Mesodermal cell (in vitro differentiated cells): ENCODE measurements around the gene BCAS1.
"Not testable (repeated sequence)": the region's sequence is repeated elsewhere in the genome, so short reads cannot be mapped to it uniquely, and the experiment has no call there.

Experiments used
- H3K27ac ChIP-seq: 2 replicates; pipeline ENCODE4 v1.7.0; 2013; ENCODE audit warnings: mild to moderate bottlenecking, low read depth, low read length, moderate library complexity; ENCODE audit not compliant: severe bottlenecking
- H3K36me3 ChIP-seq: 2 replicates; pipeline ENCODE4 v1.7.1; 2013; ENCODE audit warnings: mild to moderate bottlenecking, low read length, moderate library complexity; ENCODE audit not compliant: control insufficient read depth, insufficient read depth
- H3K4me1 ChIP-seq: one replicate; pipeline ENCODE4 v1.7.1; 2013; ENCODE audit warnings: mild to moderate bottlenecking, low read length; ENCODE audit not compliant: insufficient read depth, control insufficient read depth, poor library complexity, severe bottlenecking
- H3K4me3 ChIP-seq: 2 replicates; pipeline ENCODE4 v1.7.0; 2013; ENCODE audit warnings: low read length, control low read depth, mild to moderate bottlenecking; ENCODE audit not compliant: insufficient read depth, poor library complexity, severe bottlenecking; ENCODE audit errors: extremely low read depth
- H3K9me3 ChIP-seq: 2 replicates; pipeline ENCODE4 v1.7.1; 2013; ENCODE audit warnings: mild to moderate bottlenecking, low read length, moderate library complexity; ENCODE audit not compliant: control insufficient read depth
- WGBS, 2 experiments: methylation state at CpG; one replicate each; pipeline ENCODE4 v1.1.5; 2013; ENCODE audit warnings: missing lambda C conversion rate in 2 of 2; ENCODE audit not compliant: insufficient coverage in 2 of 2; 5-methylcytosine and 5-hydroxymethylcytosine counted together

BCAS1 gene

DNA sequence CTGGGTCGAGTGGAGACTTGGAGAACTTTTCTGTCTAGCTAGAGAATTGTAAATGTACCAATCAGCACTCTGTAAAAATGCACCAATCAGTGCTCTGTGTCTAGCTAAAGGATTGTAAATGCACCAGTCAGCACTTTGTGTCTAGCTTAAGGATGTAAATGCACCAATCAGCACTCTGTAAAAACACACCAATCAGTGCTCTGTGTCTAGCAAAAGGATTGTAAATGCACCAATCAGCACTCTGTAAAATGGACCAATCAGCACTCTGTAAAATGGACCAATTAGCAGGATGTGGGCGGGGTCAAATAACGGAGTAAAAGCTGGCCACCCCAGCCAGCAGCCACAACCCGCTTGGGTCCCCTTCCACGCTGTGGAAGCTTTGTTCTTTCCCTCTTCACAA, 96.5 kb downstream of the BCAS1 start:
- H3K36me3 ChIP-seq, H3K4me1 ChIP-seq, H3K9me3 ChIP-seq, H3K4me3 ChIP-seq, H3K27ac ChIP-seq: not testable (repeated sequence)
- 63 to 89% methylated on average over 3 to 4 of the region's 5 CpGs for WGBS, 2 experiments

DNA sequence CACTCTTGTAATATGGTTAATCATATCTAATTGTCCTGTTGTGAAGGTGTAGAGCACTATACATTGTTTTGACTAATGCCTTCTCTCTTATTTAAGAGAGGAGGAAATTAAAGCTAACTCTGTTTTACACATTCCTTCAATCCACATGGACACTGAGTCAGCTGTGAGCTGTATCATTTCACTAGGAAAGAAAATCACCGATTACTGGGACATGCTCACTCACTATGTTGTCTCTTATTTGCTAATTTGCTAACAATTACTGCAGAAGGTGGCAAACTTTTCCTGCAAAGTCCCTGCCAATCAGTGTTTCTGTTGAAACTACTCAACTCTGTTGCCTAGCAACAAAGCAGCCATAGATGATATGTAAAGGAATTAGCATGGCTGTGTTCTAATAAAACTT, 98.2 kb downstream of the BCAS1 start:
- WGBS, 2 experiments: no CpG with 5 or more reads among the region's 1 CpG
- H3K9me3 ChIP-seq: peaks cover 6% of the 10 kb centered on the region
- no peaks in the 10 kb centered on the region for H3K36me3 ChIP-seq
- no peak overlapping the region for H3K4me3 ChIP-seq
- H3K4me1 ChIP-seq: no peaks in the 10 kb centered on the region
- no peak overlapping the region for H3K27ac ChIP-seq

DNA sequence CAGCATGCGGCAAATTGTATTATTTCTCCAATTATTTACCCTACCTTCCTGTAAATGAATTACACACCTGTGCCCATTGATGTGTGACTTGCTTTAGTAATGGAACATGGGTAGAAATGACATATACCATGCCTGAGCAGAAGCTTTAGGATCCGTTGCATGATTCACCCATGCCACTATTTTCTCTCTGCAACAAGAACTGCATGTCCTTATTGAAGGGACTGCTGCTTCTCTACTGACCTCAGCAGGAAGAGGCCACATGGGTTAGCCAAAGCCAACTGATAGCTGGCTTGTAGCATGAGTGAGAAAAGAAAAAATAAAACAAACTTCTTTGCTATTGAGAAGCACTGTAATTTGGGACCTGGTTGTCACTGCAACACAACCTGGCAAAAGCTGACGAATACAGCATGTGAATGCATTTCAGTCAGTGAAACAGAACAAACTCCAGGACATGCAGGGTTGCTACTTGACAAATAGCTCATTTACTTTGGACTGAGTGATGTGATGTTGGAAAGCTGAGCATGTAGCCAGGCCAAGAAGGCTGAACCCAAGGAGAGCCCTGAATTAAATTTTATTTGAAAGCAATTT, 99.2 kb downstream of the BCAS1 start:
- 88 to 100% methylated on average over 1 of the region's 3 CpGs for WGBS, 2 experiments
- H3K27ac ChIP-seq: no peak overlapping the region
- no peaks in the 10 kb centered on the region for H3K9me3 ChIP-seq

DNA sequence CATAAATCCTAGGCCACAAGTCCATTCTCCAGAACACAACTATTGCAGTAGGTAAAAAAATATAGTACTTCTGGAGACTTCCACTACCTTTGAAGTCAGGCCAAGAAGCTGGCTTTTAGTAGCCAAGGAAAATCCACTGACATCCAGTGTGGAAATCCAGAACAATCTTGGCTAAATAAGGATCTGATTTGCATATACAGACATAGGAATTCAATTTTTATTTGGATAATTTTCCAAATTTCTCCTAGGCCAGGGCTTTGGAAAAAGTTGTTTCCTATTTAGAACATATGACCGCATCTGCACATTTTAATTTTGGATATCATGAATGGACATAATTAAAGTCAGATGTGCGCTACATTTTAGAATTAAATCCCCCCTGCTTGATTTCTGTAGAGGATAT, 100.2 kb downstream of the BCAS1 start:
- H3K27ac ChIP-seq: no peak overlapping the region
- no peaks in the 10 kb centered on the region for H3K36me3 ChIP-seq
- H3K9me3 ChIP-seq: no peaks in the 10 kb centered on the region
- no peak overlapping the region for H3K4me3 ChIP-seq
- no CpG with 5 or more reads among the region's 2 CpGs for WGBS, 2 experiments
- no peaks in the 10 kb centered on the region for H3K4me1 ChIP-seq

More for the DNA sequence above, 99.2 kb downstream of the BCAS1 start:
- Histone ChIP-seq H3K36me3 (no peaks in the 10 kb centered on the region), H3K4me1 (no peaks in the 10 kb centered on the region), H3K4me3 (no peak overlapping the region)

DNA sequence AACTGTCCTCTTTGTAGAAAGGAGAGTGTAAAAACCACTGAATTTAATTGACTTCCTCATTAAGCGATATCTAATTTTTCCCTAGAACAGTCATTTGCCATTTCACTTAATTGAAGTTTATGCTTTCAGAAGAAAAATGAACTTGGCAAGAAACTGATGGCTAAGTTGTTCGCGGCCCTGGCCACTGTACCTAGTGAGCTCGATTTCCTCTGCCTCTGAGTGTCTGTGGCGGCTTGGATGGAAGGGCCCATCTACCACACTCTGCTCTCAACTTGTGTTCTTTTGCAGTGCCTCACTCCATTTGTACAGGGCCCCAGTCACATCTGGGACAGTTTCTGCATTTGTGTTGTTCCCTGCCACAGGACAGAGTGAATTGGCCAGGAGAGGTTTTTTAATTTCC, 102.9 kb downstream of the BCAS1 start:
- no peaks in the 10 kb centered on the region for H3K9me3 ChIP-seq
- no peaks in the 10 kb centered on the region for H3K36me3 ChIP-seq
- H3K4me1 ChIP-seq: no peaks in the 10 kb centered on the region
- 94 to 95% methylated on average over 4 of the region's 5 CpGs for WGBS, 2 experiments
- no peak overlapping the region for H3K4me3 ChIP-seq
- H3K27ac ChIP-seq: no peak overlapping the region

DNA sequence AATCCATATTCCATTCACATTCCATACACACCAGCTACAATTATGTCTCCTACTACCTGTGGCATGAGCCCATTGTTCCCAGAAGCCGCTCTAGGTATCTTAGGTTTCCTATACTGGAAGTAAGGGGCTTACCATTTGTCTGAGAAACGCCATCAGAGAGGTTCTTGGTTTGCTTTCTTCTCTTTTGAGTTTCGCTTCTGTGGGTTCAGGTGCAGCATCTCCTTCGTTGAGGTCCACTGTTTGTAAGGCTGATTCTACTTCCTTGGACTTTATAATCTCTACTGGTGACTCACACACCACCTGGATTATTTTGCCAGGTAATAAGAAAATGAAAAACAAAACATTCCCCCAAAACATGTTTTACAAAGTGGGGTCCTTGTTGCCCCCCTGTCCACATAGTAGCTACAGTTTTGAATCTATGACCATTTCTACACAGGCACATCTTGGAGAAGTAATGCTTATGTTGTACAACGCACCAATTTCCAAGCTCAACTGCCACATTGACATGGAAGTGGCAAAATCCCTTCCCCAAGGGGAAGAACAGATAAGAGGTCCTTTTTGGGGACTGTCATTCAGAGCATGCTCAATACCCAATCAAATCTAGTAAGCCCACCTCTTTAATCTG, 103.5 kb downstream of the BCAS1 start:
- WGBS, 2 experiments: 88 to 93% methylated on average over 3 to 4 of the region's 5 CpGs
- H3K9me3 ChIP-seq: no peaks in the 10 kb centered on the region
- H3K27ac ChIP-seq: no peak overlapping the region
- no peak overlapping the region for H3K4me3 ChIP-seq
- peaks cover under 1% of the 10 kb centered on the region for H3K4me1 ChIP-seq
- no peaks in the 10 kb centered on the region for H3K36me3 ChIP-seq

DNA sequence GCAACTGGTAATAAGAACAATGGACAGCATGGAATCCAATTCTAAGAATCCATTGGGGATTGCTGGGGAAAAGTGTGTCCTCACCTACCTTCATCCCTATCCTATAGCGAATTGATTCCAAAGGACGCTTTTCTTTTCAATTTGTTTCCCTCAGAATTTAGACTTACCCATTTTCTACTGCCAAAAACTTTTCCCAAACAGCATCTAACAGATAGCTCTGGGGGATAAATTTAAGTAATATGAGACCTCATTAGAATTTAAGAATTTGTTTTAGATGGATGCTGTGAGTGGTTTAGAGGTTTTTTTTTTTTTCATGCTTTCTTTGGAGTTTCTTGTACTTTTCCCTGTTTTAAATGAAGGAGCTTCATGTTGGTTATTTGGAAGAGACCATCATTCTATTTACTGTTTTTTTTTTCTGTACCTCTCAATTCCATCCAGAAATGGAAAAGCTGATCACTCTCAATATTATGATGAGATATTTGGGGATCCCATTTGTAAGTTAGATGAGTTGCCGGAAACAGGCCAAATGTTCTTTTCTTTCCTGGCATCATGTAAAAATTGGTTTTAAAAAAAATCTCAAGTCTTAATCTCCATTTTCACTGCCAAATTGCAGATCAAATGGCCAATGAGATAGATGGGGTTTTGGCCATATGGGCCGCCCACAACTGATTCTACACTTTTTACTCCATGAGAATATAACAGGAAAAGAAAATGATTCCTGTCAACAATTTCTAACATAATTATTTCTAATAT, 105.7 kb downstream of the BCAS1 start:
- WGBS, 2 experiments: 90% methylated on average over 2 of the region's 4 CpGs; no CpG with 5 or more reads in 1 of the 2 experiments
- Histone ChIP-seq H3K27ac (no peak overlapping the region), H3K36me3 (no peaks in the 10 kb centered on the region), H3K9me3 (no peaks in the 10 kb centered on the region), H3K4me3 (no peak overlapping the region), H3K4me1 (peaks cover 22% of the 10 kb centered on the region)

DNA sequence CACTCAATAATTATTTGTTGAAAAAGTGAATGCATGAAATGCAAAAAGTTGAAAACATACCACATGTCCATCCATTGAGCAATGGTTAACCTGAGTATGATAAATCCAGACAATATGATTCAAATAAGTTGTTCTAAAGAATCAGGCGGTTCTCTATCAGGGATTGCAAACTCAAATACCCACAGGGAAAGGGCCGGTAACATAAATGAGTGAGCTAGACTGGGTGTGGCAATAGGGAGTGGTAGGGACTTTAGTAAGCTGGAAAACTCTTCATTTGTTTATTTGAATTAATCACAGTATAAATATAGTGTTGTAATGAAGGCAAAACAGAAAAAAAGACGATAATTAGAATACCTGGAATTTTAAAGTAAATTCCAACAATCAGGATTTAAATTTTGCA, 106.3 kb downstream of the BCAS1 start:
- no CpG with 5 or more reads among the region's 3 CpGs for WGBS, 2 experiments
- peaks cover 22% of the 10 kb centered on the region for H3K4me1 ChIP-seq

DNA sequence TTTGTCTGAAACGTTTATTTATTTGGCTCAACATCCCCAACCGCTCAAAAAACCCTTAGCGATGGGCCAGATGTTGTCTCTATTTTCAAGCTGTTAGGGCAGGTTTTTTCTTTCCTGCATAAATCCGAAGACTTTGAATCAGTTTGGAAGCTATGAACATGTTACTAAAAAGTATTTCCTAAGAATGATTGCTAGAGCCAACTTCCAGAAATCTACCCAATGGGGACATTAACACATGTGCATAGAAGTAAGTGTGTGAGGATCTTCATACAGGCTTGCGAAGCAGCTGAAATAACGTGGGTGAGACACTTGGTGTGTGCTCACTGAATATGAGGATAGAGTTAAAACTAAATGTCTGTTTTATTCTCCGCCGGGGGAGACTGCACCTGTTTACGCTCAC, 106.8 kb downstream of the BCAS1 start:
- 93 to 94% methylated on average over 6 to 7 of the region's 9 CpGs for WGBS, 2 experiments
- Histone ChIP-seq H3K4me3 (no peak overlapping the region), H3K36me3 (no peaks in the 10 kb centered on the region), H3K9me3 (no peaks in the 10 kb centered on the region), H3K4me1 (peaks cover 22% of the 10 kb centered on the region), H3K27ac (no peak overlapping the region)

More for the DNA sequence above, 106.3 kb downstream of the BCAS1 start:
- Histone ChIP-seq H3K9me3 (no peaks in the 10 kb centered on the region), H3K4me3 (no peak overlapping the region), H3K27ac (no peak overlapping the region), H3K36me3 (no peaks in the 10 kb centered on the region)

DNA sequence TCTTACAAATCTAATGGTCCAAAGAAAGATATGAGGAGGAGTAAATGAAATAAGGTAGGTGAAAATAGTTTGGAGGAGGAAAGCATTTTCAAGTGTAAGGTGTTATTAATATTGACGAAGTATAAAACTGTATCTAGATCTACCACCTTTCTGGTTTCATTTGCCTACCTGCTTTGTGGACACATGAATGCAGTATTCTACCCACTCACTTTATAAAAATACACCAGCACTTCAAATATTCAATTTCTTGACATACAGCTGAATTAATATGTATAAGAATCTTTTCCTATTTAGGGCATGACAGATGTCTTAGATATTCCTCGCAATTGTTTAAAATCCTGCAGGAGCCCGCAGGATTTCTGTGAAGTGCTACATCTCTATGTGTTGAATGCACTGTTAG, 108.0 kb downstream of the BCAS1 start:
- Histone ChIP-seq H3K36me3 (no peaks in the 10 kb centered on the region), H3K4me1 (peaks cover 22% of the 10 kb centered on the region), H3K9me3 (no peaks in the 10 kb centered on the region), H3K27ac (no peak overlapping the region), H3K4me3 (no peak overlapping the region)
- no CpG with 5 or more reads among the region's 3 CpGs for WGBS, 2 experiments

DNA sequence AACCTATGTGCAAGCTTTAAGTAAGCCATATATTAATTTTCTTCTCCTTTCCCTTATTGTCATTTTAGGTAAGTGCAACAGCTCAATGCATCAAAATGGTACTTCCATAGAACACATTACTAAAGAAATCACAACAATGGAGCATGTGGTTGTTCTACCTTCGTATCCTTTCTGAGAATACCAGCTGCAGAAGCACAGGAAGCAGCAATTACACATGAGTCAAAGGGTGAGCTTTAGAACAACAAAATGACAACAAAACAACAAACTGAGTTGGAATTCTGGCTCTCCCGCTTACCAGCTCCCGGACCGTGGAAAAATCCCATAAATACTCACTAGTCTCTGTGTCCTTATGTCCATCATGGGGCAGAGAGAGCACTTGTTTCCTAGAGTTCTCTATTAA, 108.9 kb downstream of the BCAS1 start:
- Histone ChIP-seq H3K4me3 (no peak overlapping the region), H3K27ac (no peak overlapping the region), H3K36me3 (no peaks in the 10 kb centered on the region), H3K9me3 (no peaks in the 10 kb centered on the region), H3K4me1 (peaks cover 22% of the 10 kb centered on the region)
- WGBS, 2 experiments: 57 to 80% methylated on average over 2 to 3 of the region's 4 CpGs
